ENCODE measurements around the gene BCAS3.

Gene BCAS3

GRCh38 chr17:61411261-61412142 is 733.9 kb downstream of the BCAS3 start:
- no peak for DNase-seq (ENCODE audit: low spot score)

DNA sequence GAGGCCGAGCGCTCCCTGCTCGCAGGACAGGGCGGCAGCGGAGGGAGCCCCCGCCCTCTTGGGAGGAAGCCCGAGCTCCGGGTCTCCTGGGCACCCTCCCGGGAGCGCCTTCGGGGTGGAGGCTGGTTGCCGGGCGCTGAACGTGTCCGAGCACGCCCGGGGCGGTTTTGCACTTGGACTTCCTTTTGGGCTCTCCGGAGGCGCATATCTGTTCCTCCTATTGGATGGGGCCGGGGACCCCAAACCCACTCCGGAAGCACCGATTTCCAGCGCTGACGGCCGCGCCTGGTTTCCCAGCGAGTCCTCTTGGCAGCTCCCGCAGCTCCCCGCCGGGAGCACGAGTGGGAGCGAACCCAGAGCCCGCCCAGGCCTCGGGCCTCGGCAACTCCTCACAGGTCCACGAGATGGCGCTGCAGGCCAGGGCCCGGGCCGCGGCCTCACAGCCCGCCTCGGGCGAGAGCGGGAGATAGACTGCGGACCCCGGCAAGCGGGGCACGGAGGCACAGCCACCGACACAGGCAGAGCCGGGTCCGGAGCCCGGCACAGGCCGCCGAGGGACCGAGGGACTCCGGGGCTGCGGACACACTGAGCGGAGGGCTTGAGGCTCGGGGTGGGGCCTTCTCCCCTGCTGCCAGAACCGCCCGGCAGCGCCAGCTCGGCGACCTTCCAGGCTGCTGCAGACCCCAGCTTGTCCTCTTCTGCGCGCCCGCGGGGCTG is 734.6 kb downstream of the BCAS3 start:
- peak; percentile 74 for DNase-seq (ENCODE audit: low spot score)

- no peak for DNase-seq (ENCODE audit: low spot score)
Measured at GRCh38 chr17:61412860-61413660, 735.4 kb downstream of the BCAS3 start.

DNA sequence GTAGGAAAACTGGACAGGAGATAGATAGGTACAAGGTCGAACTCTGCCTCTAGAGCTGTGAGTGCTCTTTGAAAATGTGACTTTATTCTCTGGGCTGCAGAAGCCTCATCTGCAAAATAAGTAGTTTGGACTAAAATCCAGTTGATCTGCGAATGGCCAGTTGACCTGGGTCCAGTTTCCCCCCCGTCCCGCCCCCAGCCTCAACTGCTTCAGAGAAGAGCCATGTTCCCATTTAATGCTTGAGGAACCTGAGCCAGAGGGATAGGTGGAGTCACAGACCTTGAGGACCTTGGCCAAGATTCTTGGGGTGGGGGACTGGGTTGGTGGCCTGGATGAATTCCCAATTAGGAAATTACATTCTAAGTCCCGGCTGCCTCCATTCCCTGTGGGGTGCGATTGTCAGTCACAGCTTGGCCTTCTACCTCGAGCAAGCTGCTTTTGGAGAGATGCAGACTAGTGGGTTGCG is 736.0 kb downstream of the BCAS3 start:
- no peak for DNase-seq (ENCODE audit: low spot score)

- no peak for DNase-seq (ENCODE audit: low spot score)
Measured at GRCh38 chr17:61414141-61414935, 736.7 kb downstream of the BCAS3 start.

GRCh38 chr17:61414936-61415251 is 737.2 kb downstream of the BCAS3 start:
- DNase-seq (ENCODE audit: low spot score): no peak

GRCh38 chr17:61415374-61416210 is 737.9 kb downstream of the BCAS3 start:
- DNase-seq (ENCODE audit: low spot score): no peak

DNA sequence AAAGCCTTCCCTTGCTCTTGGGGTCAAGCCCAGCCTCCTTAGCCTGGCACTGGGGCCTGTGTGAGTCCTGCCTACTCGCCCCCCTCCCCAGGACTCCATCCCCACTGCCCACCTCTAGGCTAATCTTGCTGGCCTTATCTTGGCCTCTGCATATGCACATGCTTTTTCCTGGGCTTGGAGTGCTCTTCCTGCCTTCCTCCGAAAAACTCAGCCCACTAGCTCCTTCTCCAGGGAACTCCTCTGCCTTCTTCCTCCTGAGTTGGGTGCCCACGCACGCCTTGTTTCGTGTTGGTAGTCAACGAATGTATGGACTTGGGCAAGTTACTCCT is 738.5 kb downstream of the BCAS3 start:
- DNase-seq (ENCODE audit: low spot score): no peak

GRCh38 chr17:61416540-61417363 is 739.1 kb downstream of the BCAS3 start:
- peak; percentile 86 for DNase-seq (ENCODE audit: low spot score)

DNA sequence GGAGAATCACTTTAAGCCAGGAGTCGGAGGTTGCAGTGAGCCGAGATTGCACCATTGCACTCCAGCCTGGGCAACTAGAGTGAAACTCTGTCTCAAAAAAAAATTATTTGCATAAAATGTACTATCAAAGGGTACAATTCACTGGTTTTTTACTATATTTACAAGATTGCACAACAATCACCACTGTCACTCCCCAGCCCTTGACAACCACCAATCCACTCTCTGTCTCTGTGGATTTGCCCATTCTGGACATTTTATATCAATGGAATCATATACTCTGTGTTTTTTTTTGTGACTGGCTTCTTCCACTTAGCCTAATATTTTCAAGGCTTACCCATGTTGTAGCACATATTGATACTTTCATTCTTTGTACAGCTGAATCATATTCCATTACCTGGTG is 740.8 kb downstream of the BCAS3 start:
- no peak for DNase-seq (ENCODE audit: low spot score)

DNA sequence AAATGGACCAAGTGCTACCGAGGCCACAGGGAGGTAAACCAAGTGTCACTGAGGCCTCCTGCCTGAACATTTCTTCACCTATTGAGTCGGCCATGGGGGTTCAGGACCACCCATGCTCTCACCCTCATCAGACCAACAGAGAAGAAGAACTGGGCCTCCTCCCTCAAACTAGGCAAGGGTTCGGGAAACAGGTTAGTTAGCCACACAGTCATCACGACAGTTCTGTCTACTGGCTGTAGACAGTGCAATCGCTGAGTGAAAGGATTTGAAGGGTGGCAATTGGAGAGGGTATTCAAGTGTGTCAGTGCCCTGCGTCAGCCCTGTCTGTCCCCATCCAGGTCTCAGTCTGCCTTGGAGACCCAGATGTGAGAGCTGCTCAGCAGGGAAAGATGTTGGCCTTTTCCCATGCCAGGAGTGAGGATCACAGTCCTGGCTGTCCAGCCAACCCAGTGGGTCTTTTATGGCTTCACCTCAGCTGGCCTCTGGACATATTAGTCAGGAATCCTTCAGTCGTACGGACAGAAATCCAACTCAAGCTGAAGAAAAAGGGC is 741.9 kb downstream of the BCAS3 start:
- DNase-seq (ENCODE audit: low spot score): no peak

- DNase-seq (ENCODE audit: low spot score): no peak
Measured at GRCh38 chr17:61420052-61420451, 742.4 kb downstream of the BCAS3 start.

GRCh38 chr17:61420745-61421398 is 743.2 kb downstream of the BCAS3 start:
- no peak for DNase-seq (ENCODE audit: low spot score)

DNA sequence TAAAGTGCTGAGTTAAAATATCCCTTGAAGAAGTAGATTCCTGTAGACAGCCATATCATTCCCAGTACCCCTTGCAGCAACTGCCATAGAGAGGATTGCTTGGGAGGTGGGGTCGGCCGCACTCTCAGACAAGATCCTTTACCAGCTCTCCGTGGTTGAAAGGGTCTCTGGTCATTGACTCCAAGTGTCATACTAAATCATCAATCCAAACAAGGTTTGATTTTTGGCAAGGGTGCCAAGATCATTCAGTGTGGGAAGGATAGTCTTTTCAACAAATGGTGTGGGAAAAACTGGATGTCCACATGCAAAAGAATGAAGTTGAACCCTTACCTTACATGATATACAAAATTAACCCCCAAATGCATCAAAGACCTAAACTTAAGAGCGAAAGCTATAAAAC is 743.8 kb downstream of the BCAS3 start:
- DNase-seq (ENCODE audit: low spot score): no peak

DNA sequence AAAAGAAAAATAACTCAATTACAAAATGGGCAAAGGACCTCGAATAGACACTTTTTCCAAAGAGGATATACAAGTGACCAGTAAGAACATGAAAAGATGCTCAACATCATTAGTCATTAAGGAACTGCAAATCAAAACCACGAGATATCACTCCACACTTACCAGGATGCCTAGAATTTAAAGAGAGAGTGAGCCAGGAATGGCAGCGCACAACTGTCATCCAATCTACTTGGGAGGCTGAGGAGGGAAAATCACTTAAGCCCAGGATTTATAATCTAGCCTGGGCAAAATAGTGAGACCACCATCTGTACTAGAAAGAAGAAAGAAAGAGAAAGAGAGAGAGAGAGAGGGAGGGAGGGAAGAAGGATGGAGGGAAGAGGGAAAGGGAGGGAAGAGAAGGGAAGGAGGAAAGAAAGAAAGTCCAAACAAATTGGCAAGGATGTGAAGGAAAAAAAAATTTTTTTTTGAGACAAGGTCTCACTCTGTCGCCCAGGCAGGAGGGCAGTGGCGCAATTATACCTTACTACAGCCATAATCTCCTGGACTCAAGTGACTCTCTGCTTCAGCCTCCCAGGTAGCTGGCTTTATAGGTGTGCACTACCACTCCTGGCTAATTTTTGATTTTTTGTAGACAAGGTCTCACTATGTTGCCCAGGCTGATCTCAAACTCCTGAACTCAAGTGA is 744.6 kb downstream of the BCAS3 start:
- no peak for DNase-seq (ENCODE audit: low spot score)

DNA sequence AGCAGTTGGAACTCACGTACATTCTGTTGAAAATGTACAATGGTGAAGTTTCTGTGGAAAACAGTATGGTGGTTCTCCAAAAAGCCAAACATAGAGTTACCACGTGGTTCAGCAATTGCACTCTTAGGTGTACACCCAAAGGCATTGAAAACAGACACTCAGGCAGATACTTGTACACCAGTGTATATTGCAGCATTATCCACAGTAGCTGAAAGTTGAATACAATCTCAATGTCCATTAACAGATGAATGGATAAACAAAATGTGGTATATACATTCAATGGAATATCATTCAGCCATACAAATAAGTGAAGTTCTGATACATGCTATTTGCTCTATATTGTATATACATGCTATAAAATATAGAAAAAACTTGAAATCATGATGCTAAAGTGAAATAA is 745.2 kb downstream of the BCAS3 start:
- DNase-seq (ENCODE audit: low spot score): no peak

DNA sequence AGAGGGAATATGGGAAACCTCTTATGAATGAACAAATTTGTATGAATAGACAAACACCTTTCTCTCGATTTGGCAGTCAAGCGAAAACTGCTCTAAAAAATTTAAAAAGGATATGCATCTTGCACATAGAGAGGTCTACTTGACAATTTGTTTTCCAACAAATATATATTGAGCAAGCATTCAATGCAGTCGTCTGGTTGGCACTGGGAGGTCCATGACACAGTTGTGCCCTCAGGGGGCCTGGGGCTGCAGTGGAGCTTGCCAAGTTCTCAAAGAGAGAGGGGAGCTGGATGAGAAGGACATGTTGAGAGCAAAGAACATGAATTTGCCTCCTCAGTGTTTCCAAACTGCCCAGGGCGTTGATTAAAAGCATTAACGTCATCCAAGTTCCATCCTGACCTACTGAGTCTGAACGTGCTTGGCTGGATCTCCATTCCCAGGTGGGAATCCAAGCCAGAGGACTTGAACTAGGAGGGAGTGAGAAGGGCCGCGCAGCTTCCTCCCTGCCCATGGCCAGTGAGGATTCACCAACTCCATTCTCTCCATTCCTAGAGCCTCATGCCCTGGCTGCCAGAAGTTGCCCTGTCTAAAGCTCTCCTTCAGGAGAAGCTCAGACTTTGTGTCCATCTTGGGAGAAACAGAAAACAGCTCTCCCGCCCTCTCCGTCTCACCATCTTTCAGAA is 746.5 kb downstream of the BCAS3 start:
- no peak for DNase-seq (ENCODE audit: low spot score)
